NCI-H146 (cell line): ENCODE data around the gene CRYBG1.
"Not testable (repeated sequence)": the region's sequence is repeated elsewhere in the genome, so short reads cannot be mapped to it uniquely, and the experiment has no call there.

Experiments used
- DNase-seq: peaks from one replicate; lab custom pipeline; 2025; lab: John Stamatoyannopoulos, UW

The CRYBG1 gene

GRCh38 chr6:106588937-106589336 lies 228.4 kb downstream of the CRYBG1 start:
- DNase-seq, result not testable (repeated sequence)

GRCh38 chr6:106591111-106591825 lies 230.8 kb downstream of the CRYBG1 start:
- no peak for DNase-seq

- no peak for DNase-seq
These were observed 238.9 kb downstream of the CRYBG1 start for GRCh38 chr6:106599440-106599839.

- no peak for DNase-seq
These were observed 239.8 kb downstream of the CRYBG1 start for GRCh38 chr6:106600329-106600728.

GRCh38 chr6:106608080-106608668 lies 247.7 kb downstream of the CRYBG1 start:
- DNase-seq, result peak; percentile 64

- DNase-seq, result peak; percentile 51
These were observed 249.2 kb downstream of the CRYBG1 start for GRCh38 chr6:106609699-106610098.

- no peak for DNase-seq
These were observed 250.5 kb downstream of the CRYBG1 start for GRCh38 chr6:106611030-106611429.

- DNase-seq, result no peak
These were observed 252.3 kb downstream of the CRYBG1 start for GRCh38 chr6:106612671-106613416.

GRCh38 chr6:106613590-106613989 lies 253.1 kb downstream of the CRYBG1 start:
- DNase-seq, result no peak

- no peak for DNase-seq
These were observed 253.6 kb downstream of the CRYBG1 start for GRCh38 chr6:106614166-106614565.

GRCh38 chr6:106614592-106615257 lies 254.2 kb downstream of the CRYBG1 start:
- DNase-seq, result no peak

- DNase-seq, result no peak
These were observed 256.8 kb downstream of the CRYBG1 start for GRCh38 chr6:106617302-106617701.

GRCh38 chr6:106617857-106618256 lies 257.3 kb downstream of the CRYBG1 start:
- no peak for DNase-seq

- DNase-seq, result no peak
These were observed 257.8 kb downstream of the CRYBG1 start for GRCh38 chr6:106618324-106618723.

- no peak for DNase-seq
These were observed 258.7 kb downstream of the CRYBG1 start for GRCh38 chr6:106619223-106619622.

- no peak for DNase-seq
These were observed 260.6 kb downstream of the CRYBG1 start for GRCh38 chr6:106620931-106621672.
